HG02588 (cell line): ENCODE measurements around the gene JSRP1.
A peak's percentile ranks its signal among the peaks of the same experiment; 100 is the strongest.

Experiments
- ATAC-seq: cut with Tn5 transposase; IDR thresholded peaks from one replicate; pipeline ENCODE4 v1.9.1; 2021; ENCODE audit warnings: mild to moderate bottlenecking, moderate library complexity; ENCODE audit not compliant: unreplicated experiment

JSRP1 gene

DNA sequence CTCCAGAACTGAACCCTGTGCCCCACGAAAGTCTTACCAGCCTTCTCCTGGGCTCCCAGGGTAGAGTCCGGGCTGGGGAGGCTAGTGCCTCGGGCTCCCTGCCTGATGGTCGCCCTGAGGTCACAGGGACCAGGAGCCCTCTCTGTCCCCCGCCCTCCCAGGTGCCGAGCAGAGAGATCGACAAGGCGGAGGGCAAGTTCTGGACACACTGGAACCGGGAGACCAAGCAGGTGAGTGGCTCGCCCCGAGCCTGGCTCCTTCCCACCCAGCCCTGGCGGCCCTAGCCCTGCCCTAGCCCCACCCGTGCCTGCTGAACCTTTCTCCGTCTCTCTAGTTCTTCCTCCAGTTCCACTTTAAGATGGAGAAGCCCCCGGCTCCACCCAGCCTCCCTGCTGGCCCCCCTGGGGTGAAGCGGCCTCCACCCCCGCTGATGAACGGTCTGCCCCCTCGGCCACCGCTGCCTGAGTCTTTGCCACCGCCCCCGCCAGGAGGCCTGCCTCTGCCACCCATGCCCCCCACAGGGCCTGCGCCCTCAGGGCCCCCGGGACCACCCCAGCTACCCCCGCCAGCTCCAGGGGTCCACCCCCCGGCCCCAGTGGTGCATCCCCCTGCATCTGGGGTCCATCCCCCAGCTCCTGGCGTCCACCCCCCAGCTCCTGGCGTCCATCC, 8.7 kb downstream of the JSRP1 start:
- no peak for ATAC-seq

DNA sequence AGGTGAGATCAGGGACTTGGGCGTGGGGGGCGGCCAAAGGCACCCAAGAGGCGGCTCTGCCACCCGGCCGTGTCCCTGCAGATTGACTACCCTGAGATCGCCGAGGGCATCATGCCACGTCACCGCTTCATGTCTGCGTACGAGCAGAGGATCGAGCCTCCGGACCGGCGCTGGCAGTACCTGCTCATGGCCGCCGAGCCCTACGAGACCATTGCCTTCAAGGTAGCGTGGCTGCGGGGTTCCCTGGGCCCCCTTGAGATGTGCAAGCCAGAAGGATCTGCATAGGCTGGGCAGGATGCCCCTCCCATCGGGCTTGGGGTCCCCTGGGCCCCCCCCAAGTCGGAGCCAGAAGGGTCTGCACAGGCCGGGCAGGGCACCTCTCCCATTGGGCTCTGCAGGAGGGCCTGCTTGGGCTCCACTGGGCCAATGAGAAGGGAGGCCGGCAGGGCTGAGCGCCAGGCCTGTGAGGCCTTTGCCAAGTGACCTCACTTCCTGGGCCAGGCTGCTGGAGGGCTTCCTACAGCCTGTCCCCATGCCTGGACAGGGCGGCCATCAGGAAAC, 9.3 kb downstream of the JSRP1 start:
- ATAC-seq = no peak

DNA sequence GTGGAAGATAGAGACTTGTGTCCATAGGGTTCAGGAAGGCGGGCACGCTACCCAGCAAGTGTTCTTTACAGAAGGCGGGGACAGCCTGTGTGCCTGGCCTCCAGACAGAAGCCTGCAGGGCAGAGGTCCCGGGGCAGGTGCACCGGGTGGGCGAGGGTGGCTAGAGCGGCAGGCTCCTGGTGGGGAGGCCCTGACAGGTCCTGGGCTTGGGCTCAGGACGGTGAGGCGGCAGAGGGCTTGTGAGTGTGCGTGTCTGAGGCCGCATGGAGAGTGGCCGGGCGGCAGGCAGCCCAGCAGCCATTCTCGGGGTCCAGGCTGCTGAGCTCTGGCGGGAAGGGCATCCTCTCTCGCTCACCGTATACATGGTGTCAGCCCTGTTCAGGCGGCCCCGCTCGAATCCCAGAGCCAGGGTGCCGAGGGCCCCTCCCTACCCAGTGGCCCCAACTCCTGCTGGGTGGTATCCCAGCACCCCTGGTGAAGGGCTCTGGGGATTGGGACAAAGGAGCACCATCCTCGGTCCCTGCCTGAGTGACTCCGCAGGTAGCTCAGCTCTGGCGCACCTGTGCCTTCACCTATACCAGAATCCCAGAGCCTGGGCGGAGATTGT, 10.1 kb downstream of the JSRP1 start:
- ATAC-seq = no peak

DNA sequence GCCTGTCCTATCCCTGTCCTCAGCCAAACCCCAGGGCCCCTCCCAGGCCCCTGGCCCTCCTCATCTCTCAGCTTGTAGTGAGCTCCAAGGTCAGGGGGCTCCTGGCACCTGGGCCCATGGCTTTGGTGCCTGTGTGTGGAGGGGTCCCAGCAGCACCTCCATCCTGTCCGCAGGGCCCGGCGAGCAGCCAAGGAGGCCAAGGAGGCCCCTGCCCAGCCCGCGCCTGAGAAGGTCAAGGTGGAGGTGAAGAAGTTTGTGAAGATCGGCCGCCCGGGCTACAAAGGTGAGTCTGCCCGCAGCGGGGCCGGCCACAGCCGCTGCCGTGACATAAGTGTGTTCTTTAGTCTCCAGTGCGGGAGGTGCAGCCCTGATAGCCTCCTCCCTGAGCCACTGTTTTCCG, 10.9 kb downstream of the JSRP1 start:
- no peak for ATAC-seq

DNA sequence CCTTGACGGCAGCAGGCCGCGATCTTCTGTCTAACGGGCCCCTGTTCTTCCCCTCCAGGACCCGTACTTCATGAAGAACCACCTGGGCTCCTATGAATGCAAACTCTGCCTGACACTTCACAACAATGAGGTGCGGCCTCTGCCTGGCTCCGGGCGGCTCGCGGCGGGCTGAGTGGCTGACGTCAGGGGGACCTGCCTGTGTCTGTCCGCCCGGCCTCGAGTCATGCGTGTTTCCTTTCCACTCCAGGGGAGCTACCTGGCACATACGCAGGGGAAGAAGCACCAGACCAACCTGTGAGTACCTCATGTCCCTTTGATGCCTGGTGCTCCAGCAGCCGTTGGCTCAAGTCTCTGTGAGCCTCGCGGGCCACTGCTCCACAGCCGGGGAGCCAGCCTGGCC, 11.7 kb downstream of the JSRP1 start:
- ATAC-seq = no peak

DNA sequence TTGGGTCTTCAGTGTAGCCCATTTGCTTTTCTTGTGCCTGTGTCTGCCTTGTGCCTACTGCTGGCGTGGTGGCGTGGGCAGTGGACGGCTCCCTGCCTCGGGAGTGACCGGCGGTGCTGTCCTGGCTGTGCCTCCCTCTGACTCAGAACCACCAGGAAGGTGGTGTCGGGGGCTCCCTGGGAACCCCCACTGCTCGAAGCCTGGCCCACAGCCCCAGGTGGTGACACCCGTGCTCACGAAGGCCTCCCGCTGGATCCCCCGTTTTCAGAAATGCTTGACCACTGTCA, 12.1 kb downstream of the JSRP1 start:
- ATAC-seq = no peak

DNA sequence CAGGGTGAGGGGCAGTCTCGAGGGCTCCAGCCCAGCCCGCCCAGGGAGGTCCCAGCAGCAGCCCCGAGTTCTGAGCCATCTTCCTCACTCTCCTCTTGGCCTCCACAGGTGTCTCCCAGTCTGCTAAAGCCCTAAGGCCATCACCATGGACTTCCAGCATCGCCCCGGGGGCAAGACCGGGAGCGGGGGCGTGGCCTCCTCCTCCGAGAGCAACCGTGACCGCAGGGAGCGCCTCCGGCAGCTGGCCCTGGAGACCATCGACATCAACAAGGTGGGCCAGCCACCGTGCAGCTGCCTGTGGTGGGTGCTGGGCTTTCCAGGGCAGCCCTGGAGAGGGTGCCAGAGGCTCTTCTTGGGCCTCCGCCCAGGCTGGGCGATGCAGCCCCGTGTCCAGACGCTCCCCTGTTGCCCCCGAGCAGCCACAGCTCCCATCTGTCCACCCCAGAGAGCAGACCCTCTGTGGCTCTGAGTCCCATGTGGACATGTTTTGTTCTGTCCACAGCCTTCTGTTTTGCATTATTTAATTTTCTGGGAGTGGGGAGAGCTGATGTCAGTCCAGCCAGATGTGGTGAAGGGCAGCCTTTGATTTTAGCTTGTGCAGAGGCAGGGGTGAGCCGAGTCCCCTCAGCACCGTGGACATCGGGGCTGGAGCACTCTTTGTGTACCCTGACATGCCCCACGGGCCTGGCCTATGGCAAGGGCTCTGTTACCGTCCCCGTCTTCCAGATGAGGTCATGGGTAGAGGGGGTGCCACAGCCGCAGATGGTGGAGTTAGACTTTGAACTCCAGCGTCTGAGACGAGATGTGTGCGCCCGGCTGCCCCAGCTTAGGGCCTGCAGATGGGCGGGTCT, 12.7 kb downstream of the JSRP1 start:
- ATAC-seq = no peak

DNA sequence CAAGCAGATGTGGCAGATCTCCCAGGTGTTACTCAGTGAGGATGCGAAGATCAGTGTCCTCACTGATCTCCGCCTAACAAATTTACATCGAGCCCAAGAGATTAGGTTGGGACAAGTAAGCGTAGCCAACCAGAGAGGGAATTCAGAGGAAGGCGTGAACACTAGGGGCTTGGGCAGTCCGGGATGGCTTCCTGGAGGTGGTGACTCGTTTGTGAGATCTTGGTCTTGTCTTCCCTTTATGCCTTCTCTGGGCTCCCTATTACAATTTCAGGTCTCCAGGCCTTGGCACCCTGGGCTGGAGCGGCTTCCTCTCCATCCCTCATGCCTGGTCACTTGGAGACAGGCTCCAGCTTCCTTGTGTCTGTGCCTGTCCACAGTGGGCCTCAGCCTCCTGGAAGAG, 13.4 kb downstream of the JSRP1 start:
- ATAC-seq = no peak

DNA sequence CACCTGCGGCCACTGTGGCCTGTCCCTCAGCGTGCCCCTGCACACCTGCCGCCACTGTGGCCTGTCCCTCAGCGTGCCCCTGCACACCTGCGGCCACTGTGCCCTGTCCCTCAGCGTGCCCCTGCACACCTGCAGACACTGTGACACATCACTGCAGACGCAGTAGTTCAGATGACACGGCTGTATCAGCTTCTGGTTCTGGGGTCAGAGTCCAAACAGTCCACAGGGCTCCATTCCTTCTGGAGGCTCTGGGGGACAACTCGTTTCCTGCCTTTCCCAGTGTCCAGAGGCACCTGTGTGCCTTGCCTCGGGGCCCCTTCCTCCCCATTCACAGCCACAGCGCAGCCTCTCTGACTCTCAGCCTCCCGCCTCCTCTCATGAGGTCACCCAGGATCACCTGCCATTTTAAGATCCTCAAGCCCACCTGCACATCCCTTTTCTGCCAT, 14.1 kb downstream of the JSRP1 start:
- no peak for ATAC-seq

DNA sequence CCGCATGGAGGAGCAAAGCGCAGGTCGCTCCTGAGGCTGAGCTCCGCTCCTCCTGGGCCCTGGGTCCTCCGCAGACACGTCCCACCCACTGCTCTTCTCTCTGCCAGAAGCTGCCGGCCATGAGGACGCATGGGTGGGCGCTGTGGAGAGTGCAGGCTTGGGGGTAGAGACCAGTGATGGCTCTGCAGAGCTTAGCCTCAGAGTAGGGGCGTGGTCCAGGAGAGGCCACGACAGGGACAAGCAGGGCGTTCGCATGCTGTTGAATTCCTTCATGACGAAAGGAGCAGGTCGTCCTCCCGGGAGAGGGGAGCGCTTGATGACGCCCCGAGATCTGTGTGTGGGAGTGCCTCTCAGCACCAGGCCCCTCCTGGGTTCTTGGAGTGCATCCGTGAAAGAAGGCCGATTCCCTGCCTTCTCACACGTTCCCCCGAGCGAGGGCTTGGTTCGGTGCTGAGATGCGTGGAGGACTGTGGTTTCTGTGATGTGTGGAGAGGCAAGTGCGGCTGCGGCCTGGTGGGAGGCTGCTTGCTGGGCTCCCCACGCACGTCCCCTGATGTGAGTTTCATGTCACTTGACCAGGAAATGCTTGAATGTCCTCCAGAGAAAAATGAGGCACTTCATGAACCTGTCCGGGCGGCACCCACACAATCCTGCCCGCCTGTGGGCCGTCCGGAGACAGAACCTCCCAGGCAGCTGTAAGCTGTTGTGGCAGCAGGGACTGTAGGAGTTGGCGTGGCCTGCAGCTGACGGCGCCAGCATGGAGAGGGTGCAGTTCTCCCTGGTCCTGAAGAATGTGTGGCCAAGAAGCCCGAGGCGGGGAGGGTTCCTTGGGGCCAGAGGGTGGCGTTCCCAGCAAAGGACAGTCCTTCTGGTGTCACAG, 15.1 kb downstream of the JSRP1 start:
- ATAC-seq = no peak

DNA sequence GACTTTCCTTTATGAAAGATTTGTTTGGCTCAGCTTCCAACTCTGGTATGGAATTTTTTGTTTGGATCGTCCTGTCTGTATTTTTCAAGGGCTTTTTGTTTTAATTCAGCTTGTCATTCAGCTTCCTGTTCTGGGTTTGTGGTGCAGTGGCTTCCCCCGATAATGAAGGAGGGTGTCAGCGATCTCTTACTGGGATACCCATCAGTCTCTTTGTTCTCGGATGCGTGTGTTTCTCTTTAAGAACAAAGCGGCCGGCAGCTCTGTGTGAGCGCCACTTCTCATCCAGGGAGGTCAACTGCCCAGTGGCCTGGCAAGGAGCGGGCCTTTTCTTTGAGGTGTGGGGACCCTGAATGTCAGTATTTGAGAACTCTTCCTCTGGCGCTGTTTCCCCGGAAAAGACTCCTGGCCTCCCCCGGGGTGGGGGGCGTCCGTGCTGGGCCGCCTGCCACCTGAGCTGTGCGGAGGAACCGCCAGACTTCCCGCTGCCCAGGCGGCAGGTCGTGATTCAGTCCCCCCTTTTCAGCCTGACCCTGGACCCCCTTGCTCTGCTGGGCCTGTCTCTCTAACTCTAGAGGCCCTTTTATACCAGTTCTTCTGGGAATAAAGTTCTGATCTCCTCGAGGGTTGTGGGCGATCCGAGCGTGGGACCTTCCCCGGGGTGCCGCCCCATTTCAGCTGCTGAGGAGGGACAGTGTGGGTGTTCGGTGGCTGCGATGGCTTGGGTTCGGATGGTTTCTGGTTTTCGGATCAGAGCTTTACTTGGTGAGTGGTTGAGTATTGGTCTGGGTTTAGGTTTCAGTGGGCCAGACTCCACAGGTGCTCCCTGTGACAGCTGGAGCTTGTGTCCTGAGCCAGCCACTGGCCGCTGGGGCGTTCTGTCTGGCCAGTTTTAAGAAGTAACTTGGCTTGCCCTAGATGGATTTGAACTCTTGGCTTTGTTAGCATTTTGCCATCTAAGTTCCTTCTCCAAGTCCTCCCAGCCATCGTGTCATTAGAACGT, 16.1 kb downstream of the JSRP1 start:
- no peak for ATAC-seq

DNA sequence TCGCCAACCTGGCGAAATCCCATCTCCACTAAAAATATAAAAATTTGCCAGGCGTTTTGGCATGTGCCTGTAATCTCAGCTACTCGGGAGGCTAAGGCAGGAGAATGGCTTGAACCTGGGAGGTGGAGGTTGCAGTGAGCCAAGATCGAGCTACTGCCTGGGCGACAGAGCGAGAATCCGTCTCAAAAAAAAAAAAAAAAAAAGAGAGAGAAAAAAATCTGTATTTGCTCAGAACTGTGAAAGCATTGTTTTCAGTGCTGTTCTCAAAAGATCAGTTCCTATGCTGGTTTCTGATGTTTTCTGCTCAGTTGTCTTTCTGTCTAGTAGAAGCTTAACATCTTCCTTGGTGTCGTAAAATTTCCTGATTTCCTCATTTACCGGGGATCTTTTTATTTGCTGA, 17.0 kb downstream of the JSRP1 start:
- ATAC-seq = no peak

DNA sequence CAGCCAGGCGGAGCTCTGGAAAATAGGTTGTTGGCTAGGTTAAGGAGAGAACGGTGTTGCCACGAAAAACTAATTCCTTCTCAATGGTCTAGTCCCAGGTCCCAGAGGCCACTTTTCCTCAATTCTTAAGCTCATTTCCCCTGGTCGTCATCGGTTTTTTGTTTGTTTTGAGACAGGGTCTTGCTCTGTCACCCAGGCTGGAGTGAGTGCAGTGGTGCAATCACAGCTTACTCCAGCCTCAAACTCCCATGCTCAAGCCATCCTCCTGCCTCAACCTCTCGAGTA, 18.4 kb downstream of the JSRP1 start:
- ATAC-seq = no peak

DNA sequence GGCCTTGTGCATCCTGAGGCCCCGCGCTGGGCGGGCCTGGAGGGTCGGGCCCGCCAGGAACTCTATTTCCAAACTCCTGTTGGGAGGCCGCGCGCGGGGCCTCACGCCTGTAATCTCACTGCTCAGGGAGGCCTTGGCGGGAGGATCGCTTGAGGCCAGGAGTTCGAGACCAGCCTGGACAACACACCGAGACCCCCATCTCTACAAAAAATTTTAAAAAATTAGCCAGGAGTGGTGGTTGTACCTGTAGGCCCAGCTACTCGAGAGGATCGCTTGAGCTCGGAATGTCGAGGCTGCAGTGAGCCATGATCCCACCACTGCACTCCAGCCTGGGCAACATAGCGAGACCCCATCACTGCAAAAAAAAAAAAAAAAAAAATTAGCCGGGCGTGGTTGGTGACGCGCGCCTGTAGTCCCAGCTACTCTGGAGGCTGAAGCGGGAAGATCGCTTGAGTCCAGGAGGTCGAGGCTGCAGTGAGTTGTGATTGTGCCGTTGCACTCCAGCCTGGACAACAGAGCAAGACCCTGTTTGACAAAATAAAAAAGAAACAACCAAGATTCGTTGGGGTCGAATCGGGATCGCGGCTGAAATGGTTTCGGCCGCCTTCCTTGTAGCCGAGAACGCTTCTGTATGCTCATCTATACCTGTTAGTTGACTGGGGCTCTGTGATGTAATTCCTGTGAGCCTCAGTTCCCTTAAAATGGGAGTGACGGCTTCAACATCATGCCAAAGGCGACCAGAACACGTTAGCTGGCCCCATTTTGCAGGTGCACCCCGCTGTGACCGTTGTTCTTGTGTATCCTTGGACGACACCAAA, 19.0 kb downstream of the JSRP1 start:
- ATAC-seq = no peak

DNA sequence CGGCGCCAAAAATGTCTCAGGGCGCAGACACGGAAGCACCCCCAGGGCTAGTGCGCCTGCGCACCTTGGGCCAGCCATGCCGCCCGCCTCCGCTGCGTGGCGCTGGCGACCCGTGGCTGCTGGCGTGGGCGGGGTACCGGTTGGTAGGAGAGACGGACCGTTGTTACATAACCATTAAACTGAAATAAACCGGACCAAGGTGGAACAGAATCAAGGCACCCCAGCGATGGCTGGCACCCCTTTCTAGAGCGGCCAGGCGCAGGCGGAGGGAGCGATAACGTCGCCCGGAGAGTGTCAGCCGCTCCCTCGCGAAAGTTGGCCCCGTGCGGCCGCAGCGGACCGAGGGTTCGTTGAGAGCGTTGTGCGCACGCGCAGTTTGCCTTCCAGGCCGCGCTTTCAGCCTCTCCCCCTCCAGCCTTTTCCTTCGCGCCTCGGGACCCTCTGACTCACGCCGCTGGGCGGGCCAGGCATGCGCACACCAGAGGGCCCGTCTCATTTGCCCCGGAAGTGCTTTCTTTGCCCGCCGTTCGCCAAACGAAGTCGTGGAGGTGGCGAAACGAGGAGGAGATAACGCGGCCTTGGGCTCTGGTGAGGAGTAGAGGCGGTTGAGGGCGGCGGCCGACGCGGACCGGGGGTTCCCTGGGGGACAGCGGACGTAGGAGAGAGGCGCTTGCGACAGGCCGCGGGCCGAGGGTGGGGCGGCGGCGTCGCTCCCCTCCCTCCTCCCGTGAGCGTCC, 19.7 kb downstream of the JSRP1 start, which contains the start of the genes PLEKHJ1 and SF3A2:
Gene PLEKHJ1 (minus strand): TSS at position 16 of the 737 bp plus-strand sequence. CDS start 81 bp downstream, outside the sequence.
Gene SF3A2 (plus strand): TSS at position 511 of the 737 bp plus-strand sequence. CDS start 6,595 bp downstream, outside the sequence.
- peak; percentile 68 for ATAC-seq

DNA sequence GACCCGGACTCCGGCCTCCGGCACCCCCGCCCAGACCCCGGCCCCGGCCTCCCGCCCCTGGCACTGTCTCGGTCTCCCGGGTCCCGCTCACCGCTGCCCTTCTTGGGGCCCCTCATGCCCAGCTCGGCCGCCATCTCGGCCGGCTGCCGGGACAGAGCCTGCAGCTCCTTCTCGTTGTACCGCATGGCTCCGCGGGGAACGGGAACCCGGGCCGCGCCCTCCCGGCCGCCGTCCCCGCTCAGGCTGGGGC, 20.2 kb downstream of the JSRP1 start:
- ATAC-seq = peak; percentile 15

DNA sequence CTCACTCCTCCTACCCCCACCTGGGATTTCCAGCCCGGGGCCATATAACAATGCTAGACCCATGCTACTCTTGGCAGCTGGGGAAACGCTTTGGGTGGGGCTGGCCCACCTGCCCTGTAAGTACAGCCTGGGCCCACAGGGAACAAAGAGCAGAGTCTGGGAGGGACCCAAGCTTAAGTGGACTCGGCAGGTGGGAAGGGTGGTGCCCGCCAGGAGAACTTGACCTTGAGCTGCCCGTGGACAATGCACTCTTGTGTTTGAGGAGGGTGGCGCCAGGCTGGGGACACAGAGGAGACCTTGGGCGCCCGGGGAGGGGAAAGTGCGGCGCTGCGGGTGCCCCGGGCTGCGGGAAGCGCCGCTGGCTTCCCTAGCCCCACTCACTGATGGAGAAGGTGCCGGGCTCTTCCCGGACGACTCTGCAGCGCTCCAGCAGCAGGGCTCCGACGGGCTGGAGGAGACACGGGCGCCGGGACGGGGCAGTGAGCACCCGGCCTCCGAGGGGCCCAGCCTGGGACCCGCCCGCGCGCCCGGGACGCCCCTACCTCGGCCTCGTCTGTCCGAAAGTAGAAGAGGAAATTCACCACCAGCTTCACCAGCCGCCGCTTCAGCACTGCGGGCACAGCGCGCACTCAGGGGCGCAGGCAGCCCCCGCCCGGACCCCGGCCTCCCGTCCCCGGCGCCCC, 20.7 kb downstream of the JSRP1 start:
- peak; percentile 14 for ATAC-seq

DNA sequence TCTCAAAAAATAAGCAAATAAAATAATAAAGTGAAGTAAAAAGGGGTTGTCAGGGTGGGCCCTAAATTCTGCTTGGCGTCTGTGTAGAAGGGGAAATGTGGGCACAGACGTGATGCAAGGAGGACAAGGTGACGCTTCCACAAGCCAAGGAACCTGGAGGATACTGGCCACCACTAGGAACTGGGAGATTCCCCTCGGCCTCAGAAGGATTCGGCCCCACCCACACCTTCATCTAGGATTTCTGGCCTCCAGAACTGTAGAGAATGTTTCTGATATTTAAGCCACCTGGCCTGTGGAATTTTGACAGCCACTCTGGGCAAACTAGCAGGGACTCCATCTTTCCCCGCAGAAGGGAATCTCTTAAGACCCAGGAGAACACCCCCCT, 21.2 kb downstream of the JSRP1 start:
- ATAC-seq = no peak
